GM12872 (cell line): ENCODE measurements around the gene RHCG.

Source experiments
- CTCF ChIP-seq: IDR thresholded peaks from 3 replicates; pipeline ENCODE4 v1.5.1; 2011; ENCODE audit warnings: low read depth, mild to moderate bottlenecking, low read length, moderate library complexity; ENCODE audit not compliant: insufficient read depth

Gene RHCG

GRCh38 chr15:89496155-89497098 is at the start of gene RHCG:
RHCG (minus strand) TSS chr15:89496583; CDS start chr15:89496544, 39 bp downstream.
- peak; percentile 39 for TF ChIP-seq CTCF

GRCh38 chr15:89543389-89543788 is 47.0 kb upstream of the RHCG start:
- no peak for TF ChIP-seq CTCF

- no peak for TF ChIP-seq CTCF
These were observed 46.0 kb upstream of the RHCG start for GRCh38 chr15:89542369-89542768.

- TF ChIP-seq CTCF: no peak
These were observed 42.6 kb upstream of the RHCG start for GRCh38 chr15:89539027-89539426.

GRCh38 chr15:89533861-89534544 is 37.6 kb upstream of the RHCG start:
- no peak for TF ChIP-seq CTCF

GRCh38 chr15:89531796-89532537 is 35.6 kb upstream of the RHCG start:
- no peak for TF ChIP-seq CTCF

GRCh38 chr15:89530976-89531375 is 34.6 kb upstream of the RHCG start:
- TF ChIP-seq CTCF: no peak
